Mammary epithelial cell (primary cell): ENCODE data around the gene COL9A3.

Experiments used
- CTCF ChIP-seq, 2 donors: IDR thresholded peaks in 1 of 2; conservative IDR thresholded peaks in 1 of 2; 2 replicates each; pipeline ENCODE4 v1.5.1; 2011 to 2012; ENCODE audit warnings: inconsistent platforms in 2 of 2, low read length in 2 of 2, mild to moderate bottlenecking in 2 of 2, control low read depth in 1 of 2, low read depth in 1 of 2; ENCODE audit not compliant: insufficient read depth in 1 of 2; ENCODE audit errors: extremely low read depth in 1 of 2
- EZH2 ChIP-seq: IDR thresholded peaks from 2 replicates; pipeline ENCODE4 v1.6.1; 2012; ENCODE audit warnings: low read length, inconsistent platforms, borderline replicate concordance

GRCh38 chr20:62782149-62782892 lies 34.5 kb upstream of the COL9A3 start:
- TF ChIP-seq CTCF (conservative IDR thresholded peaks at IDR 0.05 in 1 of 2, IDR thresholded peaks at IDR 0.05 in 1 of 2; ENCODE audit: extremely low read depth in 1 of 2, insufficient read depth in 1 of 2, low read depth in 1 of 2, low read length in 2 of 2), result no peak
- no peak for TF ChIP-seq EZH2
